Activated CD8-positive, alpha-beta T cell treated with anti-CD3 and anti-CD28 coated beads for 36 hours (primary cell): ENCODE measurements around the gene UBE2J1. TPM values are rescaled to one million over a fixed set of nuclear protein-coding genes. Genes with fewer than 3 reads are reported as not detected.
"Not testable (repeated sequence)": the region's sequence is repeated elsewhere in the genome, so short reads cannot be mapped to it uniquely, and the experiment has no call there.

Source experiments
- ATAC-seq: fragments of 200-7000 bp; cut with Tn5 transposase; one replicate; pipeline ENCODE4 v1.10.0; 2021; ENCODE audit warnings: mild to moderate bottlenecking, moderate library complexity
- CTCF ChIA-PET: fragments of 350-600 bp; sonication (Branson Sonifier 250); formaldehyde crosslinking; loops from one replicate; lab custom pipeline; 2021; ENCODE audit warnings: antibody characterized with exemption; lab: Charles Lee
- POLR2A ChIA-PET: fragments of 350-600 bp; sonication (Branson Sonifier 250); formaldehyde crosslinking; loops from one replicate; lab custom pipeline; 2021; ENCODE audit warnings: antibody characterized with exemption; lab: Charles Lee
- DNase-seq: peaks from one replicate; pipeline ENCODE4 v3.0.0-alpha.2; 2020
- H3K27ac Mint-ChIP-seq: one replicate; pipeline ENCODE4 v1.8.0; 2021; ENCODE audit warnings: mild to moderate bottlenecking, mixed read lengths
- H3K27me3 Mint-ChIP-seq: one replicate; pipeline ENCODE4 v1.8.0; 2021; ENCODE audit warnings: mixed read lengths
- H3K36me3 Mint-ChIP-seq: one replicate; pipeline ENCODE4 v1.8.0; 2021; ENCODE audit warnings: low read depth, mixed read lengths
- H3K4me1 Mint-ChIP-seq: one replicate; pipeline ENCODE4 v1.8.0; 2021; ENCODE audit warnings: low read depth, mixed read lengths
- H3K4me3 Mint-ChIP-seq: one replicate; pipeline ENCODE4 v1.8.0; 2021; ENCODE audit warnings: mild to moderate bottlenecking, moderate library complexity, mixed read lengths
- H3K9me3 Mint-ChIP-seq: one replicate; pipeline ENCODE4 v1.8.0; 2021; ENCODE audit warnings: mixed read lengths
- CTCF ChIP-seq: fragments of 200-600 bp; IDR thresholded peaks from one replicate; pipeline ENCODE4 v1.8.0; 2022; ENCODE audit warnings: antibody characterized with exemption, mild to moderate bottlenecking
- intact Hi-C: fragments of 100-400 bp; cut with micrococcal nuclease; formaldehyde crosslinking; loops from one replicate; pipeline ENCODE4 v1.10.0; 2022
- total RNA-seq, 2 experiments: library from RNA; stranded (reverse); gene quantifications; one replicate each; pipeline ENCODE4 v1.2.3, GENCODE V29; 2021

The UBE2J1 gene
- total RNA-seq, 2 experiments from 2014 or later: 23.2 to 24.6 TPM

- DNase-seq: no peak
- ChIA-PET CTCF (interaction anchor here (0.9 kb wide), 1 partner anchor 19 kb away, joined by 3 read pairs; no protein-coding TSS in a partner anchor), POLR2A (interaction anchor here (0.6 kb wide), 1 partner anchor 232 kb away, joined by 3 read pairs; no protein-coding TSS in a partner anchor)
- no peaks in the 10 kb centered on the region for H3K4me1 Mint-ChIP-seq
- H3K9me3 Mint-ChIP-seq: no peaks in the 10 kb centered on the region
- H3K27ac Mint-ChIP-seq: no peak overlapping the region
- H3K36me3 Mint-ChIP-seq: no peaks in the 10 kb centered on the region
- ATAC-seq: no peak
- TF ChIP-seq CTCF: no peak
- H3K4me3 Mint-ChIP-seq: no peak overlapping the region
- intact Hi-C loops: no loop called here
- peaks cover 2% of the 10 kb centered on the region for H3K27me3 Mint-ChIP-seq
Measured at GRCh38 chr6:89308525-89309395, 43.8 kb downstream of the UBE2J1 start.

GRCh38 chr6:89304517-89304916 is 48.0 kb downstream of the UBE2J1 start:
- H3K36me3 Mint-ChIP-seq, DNase-seq, H3K4me3 Mint-ChIP-seq, ATAC-seq, H3K9me3 Mint-ChIP-seq, H3K27ac Mint-ChIP-seq, H3K27me3 Mint-ChIP-seq, H3K4me1 Mint-ChIP-seq, POLR2A ChIA-PET, intact Hi-C loops, CTCF ChIA-PET: not testable (repeated sequence)

GRCh38 chr6:89302936-89303335 is 49.6 kb downstream of the UBE2J1 start:
- no peak for TF ChIP-seq CTCF
- H3K4me3 Mint-ChIP-seq: no peak overlapping the region
- H3K27me3 Mint-ChIP-seq: no peaks in the 10 kb centered on the region
- no peaks in the 10 kb centered on the region for H3K36me3 Mint-ChIP-seq
- ChIA-PET POLR2A (no interaction called here), CTCF (interaction anchor here (0.8 to 1.2 kb wide), 2 partner anchors 13 to 28 kb away, joined by 3 to 4 read pairs; no protein-coding TSS in a partner anchor)
- ATAC-seq (no peak), DNase-seq (no peak)
- H3K4me1 Mint-ChIP-seq: peaks cover 13% of the 10 kb centered on the region
- no peaks in the 10 kb centered on the region for H3K9me3 Mint-ChIP-seq
- no peak overlapping the region for H3K27ac Mint-ChIP-seq
- intact Hi-C loops: no loop called here

- Mint-ChIP-seq H3K4me1 (peaks cover 19% of the 10 kb centered on the region), H3K27ac (no peak overlapping the region), H3K4me3 (no peak overlapping the region), H3K9me3 (no peaks in the 10 kb centered on the region), H3K36me3 (no peaks in the 10 kb centered on the region), H3K27me3 (no peaks in the 10 kb centered on the region)
- DNase-seq: no peak
- ATAC-seq: no peak
- ChIA-PET CTCF (interaction anchor here (0.8 kb wide), 1 partner anchor 14 kb away, joined by 3 read pairs; no protein-coding TSS in a partner anchor), POLR2A (no interaction called here)
- intact Hi-C loops: no loop called here
- TF ChIP-seq CTCF: no peak
Measured at GRCh38 chr6:89302195-89302770, 50.2 kb downstream of the UBE2J1 start.

- H3K4me1 Mint-ChIP-seq: peaks cover 19% of the 10 kb centered on the region
- H3K36me3 Mint-ChIP-seq: no peaks in the 10 kb centered on the region
- TF ChIP-seq CTCF: no peak
- ATAC-seq (no peak), DNase-seq (no peak)
- H3K9me3 Mint-ChIP-seq: no peaks in the 10 kb centered on the region
- no peak overlapping the region for H3K4me3 Mint-ChIP-seq
- H3K27me3 Mint-ChIP-seq: no peaks in the 10 kb centered on the region
- no peak overlapping the region for H3K27ac Mint-ChIP-seq
- intact Hi-C loops: no loop called here
- ChIA-PET POLR2A (no interaction called here), CTCF (interaction anchor here (1.6 kb wide), 1 partner anchor 70 kb away, joined by 4 read pairs; no protein-coding TSS in a partner anchor)
Measured at GRCh38 chr6:89301586-89302194, 50.8 kb downstream of the UBE2J1 start.
